Peyer's patch (tissue), 4 donors: Measurements from ENCODE around the gene ADRA2A. TPM values are rescaled to one million over a fixed set of nuclear protein-coding genes. Genes with fewer than 3 reads are reported as not detected.

Experiments
- DNase-seq, 3 donors: peaks; one replicate each; pipeline ENCODE4 v3.0.0-alpha.2; 2017 to 2019
- H3K27ac ChIP-seq, 4 donors: fragments of 200-600 bp; sonication (generic); one replicate each; pipeline ENCODE4 v1.5.1; 2016 to 2019
- H3K27me3 ChIP-seq, 2 donors: fragments of 200-600 bp; sonication (generic); one replicate each; pipeline ENCODE4 v1.5.1; 2019
- H3K36me3 ChIP-seq, 3 donors: fragments of 200-600 bp; sonication (generic); one replicate each; pipeline ENCODE4 v1.5.1; 2016 to 2019
- H3K4me1 ChIP-seq, 4 donors: fragments of 200-600 bp; sonication (generic); one replicate each; pipeline ENCODE4 v1.5.1; 2016 to 2019
- H3K4me3 ChIP-seq, 4 donors: fragments of 200-600 bp; sonication (generic); 1 replicate in 3 of 4; 2 replicates in 1 of 4; pipeline ENCODE4 v1.5.1; 2016 to 2019; ENCODE audit warnings: mild to moderate bottlenecking in 1 of 4
- H3K9me3 ChIP-seq, 4 donors: fragments of 200-600 bp; sonication (generic); one replicate each; pipeline ENCODE4 v1.5.1; 2016 to 2019; ENCODE audit warnings: mild to moderate bottlenecking in 1 of 4
- POLR2A ChIP-seq, 2 donors: fragments of 450-650 bp; IDR thresholded peaks; one replicate each; pipeline ENCODE4 v1.5.1; 2017; ENCODE audit warnings: antibody characterized with exemption in 2 of 2, mild to moderate bottlenecking in 2 of 2, moderate library complexity in 2 of 2
- total RNA-seq, 4 donors: library from RNA; depleted of rRNA; stranded (reverse); fragments of >200 nt; gene quantifications; one replicate each; pipeline ENCODE4 v1.1.0, GENCODE V29; 2016
- TF ChIP-seq, protein P1 (sequence below), 6 experiments: fragments of 450-650 bp in 4 of 6; fragments of 200-600 bp in 2 of 6; sonication (generic) in 1 of 6; IDR thresholded peaks; one replicate each; pipeline ENCODE4 v1.5.1; 2017 to 2019; ENCODE audit warnings: antibody characterized with exemption in 6 of 6, mild to moderate bottlenecking in 3 of 6, moderate library complexity in 1 of 6

The ADRA2A gene
- total RNA-seq, 4 donors from 2014 or later = 4.6 to 11.6 (median 5.6) TPM; not detected in 1

- H3K4me1 ChIP-seq = peaks cover 0 to 11% (median 0%) of the 10 kb centered on the region in 4 donors
- H3K36me3 ChIP-seq = no peaks in the 10 kb centered on the region
- no peak overlapping the region for H3K27ac ChIP-seq
- H3K4me3 ChIP-seq = no peak overlapping the region
- TF ChIP-seq, protein P1, sequence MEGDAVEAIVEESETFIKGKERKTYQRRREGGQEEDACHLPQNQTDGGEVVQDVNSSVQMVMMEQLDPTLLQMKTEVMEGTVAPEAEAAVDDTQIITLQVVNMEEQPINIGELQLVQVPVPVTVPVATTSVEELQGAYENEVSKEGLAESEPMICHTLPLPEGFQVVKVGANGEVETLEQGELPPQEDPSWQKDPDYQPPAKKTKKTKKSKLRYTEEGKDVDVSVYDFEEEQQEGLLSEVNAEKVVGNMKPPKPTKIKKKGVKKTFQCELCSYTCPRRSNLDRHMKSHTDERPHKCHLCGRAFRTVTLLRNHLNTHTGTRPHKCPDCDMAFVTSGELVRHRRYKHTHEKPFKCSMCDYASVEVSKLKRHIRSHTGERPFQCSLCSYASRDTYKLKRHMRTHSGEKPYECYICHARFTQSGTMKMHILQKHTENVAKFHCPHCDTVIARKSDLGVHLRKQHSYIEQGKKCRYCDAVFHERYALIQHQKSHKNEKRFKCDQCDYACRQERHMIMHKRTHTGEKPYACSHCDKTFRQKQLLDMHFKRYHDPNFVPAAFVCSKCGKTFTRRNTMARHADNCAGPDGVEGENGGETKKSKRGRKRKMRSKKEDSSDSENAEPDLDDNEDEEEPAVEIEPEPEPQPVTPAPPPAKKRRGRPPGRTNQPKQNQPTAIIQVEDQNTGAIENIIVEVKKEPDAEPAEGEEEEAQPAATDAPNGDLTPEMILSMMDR (IDR thresholded peaks at IDR 0.05) = no peak
- TF ChIP-seq POLR2A (IDR thresholded peaks at IDR 0.05) = no peak
- no peak for DNase-seq
- H3K9me3 ChIP-seq = no peaks in the 10 kb centered on the region
- no peaks in the 10 kb centered on the region for H3K27me3 ChIP-seq
Observed at GRCh38 chr10:111107023-111107422, 30.2 kb downstream of the ADRA2A start.

DNA sequence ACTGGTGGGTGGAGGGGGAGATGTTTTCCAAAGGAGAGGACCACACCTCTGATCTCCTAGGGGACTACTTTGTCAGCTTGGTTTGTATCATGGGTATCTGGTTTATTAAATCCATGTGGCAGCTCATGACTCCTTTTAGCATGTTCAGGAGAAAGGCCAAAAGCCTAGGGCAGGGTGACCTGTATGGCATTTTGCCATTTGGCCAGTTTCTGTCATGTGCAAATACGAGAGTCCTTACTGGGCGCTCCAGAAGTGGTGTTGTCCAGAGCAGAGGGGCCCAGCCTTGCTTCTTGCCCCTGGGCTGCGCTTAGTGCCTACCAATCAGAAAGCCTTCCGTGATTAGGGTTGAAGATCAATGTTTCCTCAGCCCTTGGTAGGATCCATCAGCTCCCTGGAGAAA lies 31.0 kb downstream of the ADRA2A start:
- no peak overlapping the region for H3K4me3 ChIP-seq
- no peaks in the 10 kb centered on the region for H3K27me3 ChIP-seq
- no peaks in the 10 kb centered on the region for H3K36me3 ChIP-seq
- no peak for TF ChIP-seq POLR2A (IDR thresholded peaks at IDR 0.05)
- TF ChIP-seq, protein P1 (IDR thresholded peaks at IDR 0.05) = no peak
- H3K9me3 ChIP-seq = no peaks in the 10 kb centered on the region
- no peak for DNase-seq
- no peak overlapping the region for H3K27ac ChIP-seq
- H3K4me1 ChIP-seq = peaks cover 0 to 9% (median 0%) of the 10 kb centered on the region in 4 donors

GRCh38 chr10:111108441-111108840 lies 31.6 kb downstream of the ADRA2A start:
- Histone ChIP-seq H3K36me3 (no peaks in the 10 kb centered on the region), H3K27me3 (no peaks in the 10 kb centered on the region), H3K9me3 (no peaks in the 10 kb centered on the region), H3K27ac (no peak overlapping the region), H3K4me1 (peaks cover 0 to 6% (median 0%) of the 10 kb centered on the region in 4 donors), H3K4me3 (no peak overlapping the region)
- no peak for DNase-seq
- no peak for TF ChIP-seq POLR2A (IDR thresholded peaks at IDR 0.05)

- H3K27ac ChIP-seq = no peak overlapping the region
- H3K4me1 ChIP-seq = no peaks in the 10 kb centered on the region
- H3K4me3 ChIP-seq = no peak overlapping the region
- no peaks in the 10 kb centered on the region for H3K9me3 ChIP-seq
- no peaks in the 10 kb centered on the region for H3K27me3 ChIP-seq
- TF ChIP-seq POLR2A (IDR thresholded peaks at IDR 0.05) = no peak
- TF ChIP-seq, protein P1 (IDR thresholded peaks at IDR 0.05) = no peak
- H3K36me3 ChIP-seq = no peaks in the 10 kb centered on the region
- peak in 1 of 3 donors; percentile 4 for DNase-seq
Observed at GRCh38 chr10:111109501-111110242, 32.8 kb downstream of the ADRA2A start.

GRCh38 chr10:111110771-111111170 lies 33.9 kb downstream of the ADRA2A start:
- Histone ChIP-seq H3K4me3 (no peak overlapping the region), H3K4me1 (no peaks in the 10 kb centered on the region), H3K9me3 (no peaks in the 10 kb centered on the region), H3K36me3 (no peaks in the 10 kb centered on the region), H3K27ac (no peak overlapping the region), H3K27me3 (no peaks in the 10 kb centered on the region)
- no peak for DNase-seq
- TF ChIP-seq, protein P1 (IDR thresholded peaks at IDR 0.05) = no peak
- no peak for TF ChIP-seq POLR2A (IDR thresholded peaks at IDR 0.05)

- Histone ChIP-seq H3K36me3 (no peaks in the 10 kb centered on the region), H3K27me3 (no peaks in the 10 kb centered on the region), H3K4me1 (peaks cover 0 to 4% (median 0%) of the 10 kb centered on the region in 4 donors), H3K4me3 (no peak overlapping the region), H3K27ac (no peak overlapping the region), H3K9me3 (no peaks in the 10 kb centered on the region)
- TF ChIP-seq, protein P1 (IDR thresholded peaks at IDR 0.05) = no peak
- TF ChIP-seq POLR2A (IDR thresholded peaks at IDR 0.05) = no peak
- DNase-seq = no peak
Observed at GRCh38 chr10:111112333-111112732, 35.5 kb downstream of the ADRA2A start.
